HG03439 (cell line): ENCODE data around the gene AP2B1.
"Not testable (repeated sequence)": the region's sequence is repeated elsewhere in the genome, so short reads cannot be mapped to it uniquely, and the experiment has no call there.

Source experiments
- ATAC-seq: cut with Tn5 transposase; IDR thresholded peaks from one replicate; pipeline ENCODE4 v1.9.1; 2021; ENCODE audit warnings: mild to moderate bottlenecking, moderate library complexity; ENCODE audit not compliant: unreplicated experiment

AP2B1 gene

GRCh38 chr17:35587074-35587961 is at the start of gene AP2B1:
Gene AP2B1, plus strand, starts transcription at chr17:35587322. Its CDS starts 6,709 bp downstream, at chr17:35594031.
- peak; percentile 91 for ATAC-seq

GRCh38 chr17:35537601-35538141 is 49.5 kb upstream of the AP2B1 start, which contains the start of gene SLFN12L:
Gene SLFN12L, minus strand, starts transcription at chr17:35537678. Its CDS starts 15,314 bp downstream, at chr17:35522364.
- ATAC-seq, result no peak

- no peak for ATAC-seq
Measured at GRCh38 chr17:35539659-35540026, 47.5 kb upstream of the AP2B1 start.

GRCh38 chr17:35540589-35541404 is 46.3 kb upstream of the AP2B1 start:
- ATAC-seq, result no peak

GRCh38 chr17:35541434-35541833 is 45.7 kb upstream of the AP2B1 start:
- ATAC-seq, result no peak

GRCh38 chr17:35542990-35543389 is 44.1 kb upstream of the AP2B1 start:
- no peak for ATAC-seq

GRCh38 chr17:35543856-35544255 is 43.3 kb upstream of the AP2B1 start:
- ATAC-seq, result no peak

GRCh38 chr17:35545150-35545549 is 42.0 kb upstream of the AP2B1 start:
- no peak for ATAC-seq

GRCh38 chr17:35546487-35546886 is 40.6 kb upstream of the AP2B1 start:
- no peak for ATAC-seq

- no peak for ATAC-seq
Measured at GRCh38 chr17:35548208-35548810, 38.8 kb upstream of the AP2B1 start.

GRCh38 chr17:35548978-35549377 is 38.1 kb upstream of the AP2B1 start:
- no peak for ATAC-seq

GRCh38 chr17:35553310-35553709 is 33.8 kb upstream of the AP2B1 start:
- ATAC-seq, result no peak

GRCh38 chr17:35554668-35555067 is 32.5 kb upstream of the AP2B1 start:
- ATAC-seq, result no peak

- ATAC-seq, result no peak
Measured at GRCh38 chr17:35555691-35556090, 31.4 kb upstream of the AP2B1 start.

- no peak for ATAC-seq
Measured at GRCh38 chr17:35557353-35557752, 29.8 kb upstream of the AP2B1 start.

GRCh38 chr17:35559495-35560210 is 27.5 kb upstream of the AP2B1 start:
- ATAC-seq, result no peak

GRCh38 chr17:35560703-35561102 is 26.4 kb upstream of the AP2B1 start, which contains the start of gene SLFN14:
Gene SLFN14, minus strand, starts transcription at chr17:35560819. Its CDS starts 2,757 bp downstream, at chr17:35558062.
- ATAC-seq, result no peak

- ATAC-seq, result not testable (repeated sequence)
Measured at GRCh38 chr17:35563181-35563580, 23.9 kb upstream of the AP2B1 start.

GRCh38 chr17:35566968-35567367 is 20.2 kb upstream of the AP2B1 start:
- ATAC-seq, result no peak

GRCh38 chr17:35568561-35568960 is 18.6 kb upstream of the AP2B1 start:
- no peak for ATAC-seq
